ENCODE results near the gene CCDC12.

GRCh38 chr3:46922426-46922825 lies 54.1 kb downstream of the CCDC12 start:
- no peak for TF ChIP-seq CTCF (IDR thresholded peaks at IDR 0.05)
- no peak for TF ChIP-seq POLR2A (IDR thresholded peaks at IDR 0.05)
- TF ChIP-seq POLR2AphosphoS5 (IDR thresholded peaks at IDR 0.05), result no peak

All from gastroesophageal sphincter (tissue), 3 donors.